ENCODE results near the gene WHRN. TPM values are rescaled to one million over a fixed set of nuclear protein-coding genes. Genes with fewer than 3 reads are reported as not detected.

WHRN gene
- total RNA-seq, 1 experiment from 2014 or later, result 2.0 TPM

DNA sequence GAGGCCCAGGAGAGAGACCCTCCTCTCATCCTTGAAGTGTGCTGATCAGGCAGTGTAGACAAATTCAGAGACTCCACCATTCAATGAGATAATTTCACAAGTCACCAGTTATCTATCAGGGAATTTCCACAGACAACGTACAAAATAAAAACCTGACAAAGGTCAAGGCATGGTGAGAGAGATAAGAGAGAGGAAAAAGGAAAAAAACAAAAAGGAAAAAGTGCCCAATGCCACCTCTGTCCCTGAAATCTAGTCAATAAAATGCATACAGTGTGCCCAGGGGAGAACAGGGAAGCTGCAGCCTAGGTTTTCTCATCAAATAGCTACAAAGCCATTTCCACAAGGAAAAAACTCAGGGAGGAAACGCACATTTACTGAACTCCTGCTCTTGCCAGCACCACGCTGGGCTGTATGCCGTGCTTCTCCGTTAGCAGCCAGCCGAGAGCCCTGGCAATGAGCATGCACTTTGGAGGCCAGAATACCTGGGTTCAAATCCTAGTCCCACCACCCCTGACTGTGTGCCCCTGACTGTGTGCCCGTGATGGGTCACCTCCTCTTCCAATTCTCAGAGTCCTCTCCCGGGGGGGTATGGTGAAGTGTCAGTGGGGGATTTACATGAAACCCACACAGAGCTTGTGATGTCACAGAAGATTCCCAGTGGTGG lies 11.6 kb downstream of the WHRN start:
- DNase-seq (ENCODE audit: low read depth), result no peak

DNA sequence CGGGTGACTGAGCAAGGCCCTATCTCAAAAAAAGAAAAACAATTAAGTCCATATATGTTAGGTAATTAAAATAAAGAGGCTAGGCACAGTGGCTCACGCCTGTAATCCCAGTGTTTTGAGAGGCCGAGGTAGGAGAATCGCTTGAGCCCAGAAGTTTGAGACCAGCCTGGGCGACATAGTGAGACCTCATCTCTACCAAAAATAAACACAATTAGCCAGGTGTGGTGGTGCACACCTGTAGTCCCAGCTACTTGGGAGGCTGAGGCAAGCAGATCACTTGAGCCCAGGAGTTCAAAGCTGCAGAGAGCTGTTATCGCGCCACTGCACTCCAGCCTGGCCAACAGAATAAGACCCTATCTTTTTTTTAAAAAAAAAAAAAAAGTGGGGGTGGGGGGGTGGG lies 12.3 kb downstream of the WHRN start:
- DNase-seq (ENCODE audit: low read depth), result no peak

DNA sequence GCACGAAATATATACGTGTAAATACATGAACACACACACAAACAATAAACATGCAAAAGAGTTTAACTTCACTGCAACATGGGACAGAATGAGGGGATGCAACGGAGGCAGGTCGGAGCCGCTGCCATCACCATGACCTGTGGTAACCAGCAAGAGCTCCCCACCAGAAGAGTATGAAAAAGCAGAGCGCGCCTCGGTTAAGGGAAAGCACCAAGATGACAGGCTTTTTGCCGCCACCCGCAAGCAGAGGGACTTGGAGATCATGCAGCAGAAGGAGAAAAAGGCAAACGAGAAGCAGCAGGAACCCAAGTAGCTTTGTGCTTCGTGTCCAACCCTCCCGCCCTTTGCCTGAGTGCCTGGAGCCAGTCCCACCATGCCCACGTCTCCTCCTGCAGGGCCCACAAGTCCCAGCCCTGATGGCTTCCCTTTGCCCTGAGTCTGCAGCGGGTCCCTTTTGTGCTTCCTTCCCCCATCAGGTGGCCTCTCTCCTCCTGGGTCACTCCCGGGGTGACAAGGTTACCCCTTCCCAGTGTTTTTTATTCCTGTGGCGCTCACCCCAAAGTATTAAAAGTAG lies 13.8 kb downstream of the WHRN start:
- DNase-seq (ENCODE audit: low read depth), result no peak

DNA sequence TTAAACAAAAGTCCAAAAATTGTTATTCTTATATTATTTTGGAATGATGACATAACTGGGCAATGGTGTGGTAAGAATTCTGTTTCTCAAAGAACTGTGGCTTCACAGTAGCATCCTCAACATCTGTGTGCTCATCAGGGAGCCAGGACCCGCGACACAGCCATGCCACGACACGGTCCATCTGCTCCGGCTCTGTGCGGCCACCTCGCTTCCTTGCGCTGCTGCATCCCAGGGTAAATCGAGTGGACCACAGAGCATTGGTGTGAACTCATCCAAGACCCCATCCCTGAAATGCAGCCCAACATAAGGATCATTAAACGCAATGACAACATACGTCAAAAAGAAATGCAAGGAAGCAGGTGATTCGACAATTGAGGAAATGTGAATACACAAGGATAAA lies 15.3 kb downstream of the WHRN start:
- no peak for DNase-seq (ENCODE audit: low read depth)

DNA sequence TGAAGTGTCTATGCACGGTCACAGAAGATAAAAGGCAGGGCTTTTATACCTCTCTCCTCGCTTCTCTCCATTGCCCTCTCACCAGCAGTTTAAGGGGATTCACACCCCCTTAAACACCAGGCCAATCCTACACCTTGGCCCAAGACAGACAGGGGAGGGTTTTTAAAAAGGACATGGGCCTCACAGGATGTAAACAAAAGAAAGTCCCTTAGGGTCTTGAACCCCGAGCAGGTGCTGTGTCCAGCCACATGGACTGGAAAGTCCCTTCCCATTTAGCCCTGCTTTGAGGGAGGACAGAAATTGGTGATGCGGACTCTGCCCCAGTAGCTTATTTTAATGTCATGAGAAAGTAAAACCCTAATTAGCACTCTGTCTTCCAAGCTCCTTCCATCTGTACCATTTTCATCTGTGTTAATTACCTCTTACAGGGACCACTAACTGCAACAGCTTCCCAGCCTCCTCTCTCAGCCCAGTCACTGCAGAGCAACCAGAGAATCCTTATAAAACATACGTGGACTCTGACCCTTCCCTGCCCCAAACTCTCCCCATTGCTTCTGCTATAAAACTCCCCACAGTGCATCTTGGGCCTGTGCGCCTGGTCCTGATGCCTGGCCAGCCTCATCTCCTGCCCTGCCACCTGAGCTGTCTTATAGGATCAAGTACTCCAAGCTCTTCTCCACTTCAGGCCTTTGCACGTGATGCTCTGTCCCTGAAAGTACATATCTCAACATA lies 16.7 kb downstream of the WHRN start:
- DNase-seq (ENCODE audit: low read depth), result no peak

DNA sequence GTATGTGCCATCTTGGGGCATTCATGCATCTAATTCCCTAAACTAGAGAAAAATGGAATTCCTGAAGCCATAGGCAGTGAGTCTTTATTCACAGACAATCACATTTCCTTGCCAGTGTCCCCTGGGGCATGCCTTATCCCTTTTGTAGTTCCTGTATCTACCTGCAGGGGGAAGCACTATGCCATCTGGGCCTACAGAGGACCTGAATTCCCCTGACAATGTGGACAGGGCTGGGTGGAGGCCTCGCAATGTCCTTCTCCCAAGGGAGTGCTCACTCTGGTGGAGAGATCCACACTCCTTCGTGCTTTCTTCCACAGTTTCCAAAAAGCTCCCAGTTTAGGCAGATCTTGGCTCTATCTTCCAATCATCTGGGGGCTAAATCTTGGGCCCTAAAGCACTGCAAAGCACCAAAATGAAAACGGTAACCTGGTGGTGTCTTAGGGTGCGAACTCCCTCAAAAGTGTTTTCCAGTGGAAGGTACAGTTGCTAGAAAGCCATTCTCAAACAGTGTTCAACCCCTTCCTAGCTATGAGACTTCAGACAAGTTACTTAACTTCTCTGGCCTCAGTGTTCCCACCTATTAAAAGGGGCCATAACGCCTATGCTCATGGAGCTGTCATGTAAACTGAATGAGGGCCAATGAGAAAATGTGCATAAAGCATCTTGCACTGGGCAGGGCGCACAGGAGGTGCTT lies 17.5 kb downstream of the WHRN start:
- peak; percentile 63 for DNase-seq (ENCODE audit: low read depth)

DNA sequence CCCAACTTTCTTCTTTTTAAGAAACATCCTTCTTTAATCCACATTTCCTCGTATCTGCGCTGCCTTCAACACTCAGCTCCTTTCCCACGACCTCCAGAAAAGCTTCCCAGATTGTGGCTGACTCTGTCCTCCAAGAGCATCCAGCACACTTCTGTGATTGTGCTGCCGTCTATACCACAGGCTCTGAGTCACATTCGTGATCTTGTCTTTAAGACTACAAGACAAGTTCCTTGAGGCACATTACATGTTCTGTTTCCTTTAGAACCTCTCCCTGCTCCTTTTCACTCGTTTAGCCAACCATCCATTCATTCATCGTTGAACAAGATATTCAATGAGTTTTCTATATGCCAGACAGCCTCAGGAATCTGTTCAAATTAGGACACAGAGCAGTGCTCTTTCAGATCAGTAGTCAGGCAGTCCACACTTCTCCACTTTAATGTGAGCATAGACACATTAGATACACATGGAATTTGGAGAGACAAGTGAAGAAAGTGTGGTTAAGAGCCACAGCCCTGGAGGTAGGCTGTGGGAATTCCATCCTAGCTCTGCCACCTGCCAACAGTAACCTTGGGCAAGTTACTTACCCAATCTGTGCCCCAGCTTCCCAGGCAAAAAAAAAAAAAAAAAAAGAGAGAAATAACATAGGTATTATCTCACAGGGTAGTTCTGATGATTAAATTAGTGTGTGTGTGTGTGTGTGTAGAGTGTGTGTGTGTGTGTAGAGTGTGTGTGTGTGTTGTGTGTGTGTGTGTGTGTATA lies 18.9 kb downstream of the WHRN start:
- DNase-seq (ENCODE audit: low read depth), result no peak

- DNase-seq (ENCODE audit: low read depth), result peak; percentile 95
These were observed 20.3 kb downstream of the WHRN start for GRCh38 chr9:114484854-114485443.

- no peak for DNase-seq (ENCODE audit: low read depth)
These were observed 20.9 kb downstream of the WHRN start for GRCh38 chr9:114484215-114484853.

GRCh38 chr9:114483499-114483898 lies 21.8 kb downstream of the WHRN start:
- DNase-seq (ENCODE audit: low read depth), result no peak

DNA sequence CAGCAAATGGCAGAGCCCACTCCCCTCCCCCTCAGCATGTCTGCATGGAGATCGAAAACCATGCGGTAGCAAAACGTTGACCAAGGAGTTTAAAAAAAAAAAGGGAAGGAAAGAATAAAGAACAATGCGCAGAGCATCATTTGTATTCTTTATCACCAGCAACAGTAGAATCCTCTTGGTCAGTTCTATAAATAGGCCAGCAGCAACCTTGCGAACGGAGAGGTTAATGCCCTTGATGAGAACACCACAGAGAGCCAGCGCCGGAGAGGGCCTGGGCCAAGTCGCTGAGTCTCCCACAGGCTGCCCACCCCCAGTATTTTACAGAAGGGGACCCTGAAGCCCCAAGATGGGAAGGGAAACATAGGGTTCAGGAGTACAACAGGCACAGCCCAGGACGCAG lies 22.7 kb downstream of the WHRN start:
- no peak for DNase-seq (ENCODE audit: low read depth)

GRCh38 chr9:114481789-114482188 lies 23.5 kb downstream of the WHRN start:
- no peak for DNase-seq (ENCODE audit: low read depth)

GRCh38 chr9:114480746-114481435 lies 24.4 kb downstream of the WHRN start:
- DNase-seq (ENCODE audit: low read depth), result no peak

GRCh38 chr9:114478871-114479270 lies 26.4 kb downstream of the WHRN start:
- DNase-seq (ENCODE audit: low read depth), result no peak

- DNase-seq (ENCODE audit: low read depth), result no peak
These were observed 26.8 kb downstream of the WHRN start for GRCh38 chr9:114478459-114478858.

GRCh38 chr9:114477642-114478041 lies 27.6 kb downstream of the WHRN start:
- no peak for DNase-seq (ENCODE audit: low read depth)

DNA sequence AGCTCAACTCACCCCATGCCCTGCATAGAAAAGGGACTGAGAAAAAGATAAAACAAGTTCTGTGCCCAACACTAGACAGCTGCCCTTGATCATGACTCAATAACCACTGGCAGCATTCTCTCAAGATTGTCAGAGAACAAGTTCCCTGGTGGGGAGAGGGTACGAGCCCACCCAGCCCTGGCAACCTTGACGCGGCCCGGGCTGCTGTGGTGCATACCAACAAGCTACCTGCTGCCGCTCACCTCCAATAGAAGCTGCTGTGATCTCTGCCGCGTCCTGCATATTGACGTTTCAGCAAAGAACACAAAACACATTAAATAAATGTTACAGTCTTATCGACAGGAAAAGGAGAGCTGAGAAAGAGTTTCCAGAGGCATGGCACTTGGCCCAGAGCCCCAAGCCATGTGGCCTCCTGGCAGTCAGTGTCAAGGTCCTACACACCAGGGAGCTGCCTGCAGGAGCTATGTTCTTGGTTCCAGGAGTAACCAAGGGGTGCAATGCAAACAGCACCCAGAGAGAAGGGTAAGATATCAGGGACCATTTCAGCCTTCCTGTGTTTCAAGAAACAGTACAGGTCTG lies 28.3 kb downstream of the WHRN start:
- no peak for DNase-seq (ENCODE audit: low read depth)

GRCh38 chr9:114475412-114476135 lies 29.7 kb downstream of the WHRN start:
- DNase-seq (ENCODE audit: low read depth), result no peak

DNA sequence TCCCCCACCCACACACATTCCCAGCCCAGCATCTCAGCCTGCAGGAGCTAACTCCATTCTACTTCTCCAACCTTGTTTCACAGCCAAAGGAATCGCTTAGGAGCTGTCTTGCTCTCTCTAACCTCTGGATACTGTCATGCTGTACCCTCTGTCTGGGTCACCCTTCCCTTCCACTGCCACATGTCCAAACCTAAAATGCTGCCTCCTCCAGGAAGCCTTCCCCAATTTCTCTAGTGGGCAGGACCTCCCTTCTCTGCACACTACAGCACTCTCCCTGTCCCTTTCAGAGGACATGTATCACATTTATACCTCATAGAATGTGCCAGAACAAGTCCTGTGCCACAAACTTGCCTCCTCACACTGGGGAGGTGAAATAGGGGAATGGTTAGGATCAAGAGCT lies 30.8 kb downstream of the WHRN start:
- no peak for DNase-seq (ENCODE audit: low read depth)

Data from HT1080 (cell line).